Neural progenitor cell (in vitro differentiated cells): ENCODE measurements around the gene PREX1.

Source experiments
- EZH2phosphoT487 ChIP-seq: fragments of 200-600 bp; sonication (generic); IDR thresholded peaks from 2 replicates; pipeline ENCODE4 v1.6.1; 2017; ENCODE audit warnings: antibody characterized with exemption
- TF ChIP-seq, protein P1 (sequence below): fragments of 200-600 bp; sonication (generic); IDR thresholded peaks from 2 replicates; pipeline ENCODE4 v1.5.1; 2017; ENCODE audit warnings: antibody characterized with exemption, mild to moderate bottlenecking

- TF ChIP-seq, protein P1, sequence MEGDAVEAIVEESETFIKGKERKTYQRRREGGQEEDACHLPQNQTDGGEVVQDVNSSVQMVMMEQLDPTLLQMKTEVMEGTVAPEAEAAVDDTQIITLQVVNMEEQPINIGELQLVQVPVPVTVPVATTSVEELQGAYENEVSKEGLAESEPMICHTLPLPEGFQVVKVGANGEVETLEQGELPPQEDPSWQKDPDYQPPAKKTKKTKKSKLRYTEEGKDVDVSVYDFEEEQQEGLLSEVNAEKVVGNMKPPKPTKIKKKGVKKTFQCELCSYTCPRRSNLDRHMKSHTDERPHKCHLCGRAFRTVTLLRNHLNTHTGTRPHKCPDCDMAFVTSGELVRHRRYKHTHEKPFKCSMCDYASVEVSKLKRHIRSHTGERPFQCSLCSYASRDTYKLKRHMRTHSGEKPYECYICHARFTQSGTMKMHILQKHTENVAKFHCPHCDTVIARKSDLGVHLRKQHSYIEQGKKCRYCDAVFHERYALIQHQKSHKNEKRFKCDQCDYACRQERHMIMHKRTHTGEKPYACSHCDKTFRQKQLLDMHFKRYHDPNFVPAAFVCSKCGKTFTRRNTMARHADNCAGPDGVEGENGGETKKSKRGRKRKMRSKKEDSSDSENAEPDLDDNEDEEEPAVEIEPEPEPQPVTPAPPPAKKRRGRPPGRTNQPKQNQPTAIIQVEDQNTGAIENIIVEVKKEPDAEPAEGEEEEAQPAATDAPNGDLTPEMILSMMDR, result no peak
- TF ChIP-seq EZH2phosphoT487, result no peak
Measured at GRCh38 chr20:48695255-48695654, 132.5 kb downstream of the PREX1 start.
